OCI-LY7 (cell line): Measurements from ENCODE around the gene LPAR1. TPM values are rescaled to one million over a fixed set of nuclear protein-coding genes. Genes with fewer than 3 reads are reported as not detected.

ENCODE experiments used
- BruUV-seq: library from RNA; stranded (reverse); fragments of 400-500 nt; replicated peaks from 2 replicates; lab custom pipeline; 2021; lab: Mats Ljungman, UMichigan
- CTCF ChIA-PET: fragments of 300-600 bp; sonication (Branson Sonifier 250); formaldehyde crosslinking; loops from one replicate; lab custom pipeline; 2022; ENCODE audit warnings: antibody characterized with exemption; ENCODE audit not compliant: unreplicated experiment; lab: Charles Lee
- POLR2A ChIA-PET: fragments of 300-600 bp; sonication (Branson Sonifier 250); formaldehyde crosslinking; loops from one replicate; lab custom pipeline; 2022; ENCODE audit warnings: antibody characterized with exemption; lab: Charles Lee
- DNase-seq: peaks from one replicate; pipeline ENCODE4 v3.0.0-alpha.2; 2015; ENCODE audit warnings: low spot score
- H2AFZ ChIP-seq: fragments of 200-600 bp; sonication (generic), shearing (Covaris generic); 2 replicates; pipeline ENCODE4 v1.6.1; 2014; ENCODE audit warnings: mild to moderate bottlenecking, antibody characterized with exemption, low read length, moderate library complexity
- H3K27ac ChIP-seq: fragments of 200-600 bp; sonication (generic); 2 replicates; pipeline ENCODE4 v1.5.1; 2014; ENCODE audit warnings: mixed run types, low read depth, mild to moderate bottlenecking, moderate library complexity, low read length, inconsistent platforms; ENCODE audit not compliant: poor library complexity, severe bottlenecking
- H3K36me3 ChIP-seq: fragments of 200-600 bp; sonication (generic); 2 replicates; pipeline ENCODE4 v1.6.1; 2014; ENCODE audit warnings: mild to moderate bottlenecking, antibody characterized with exemption, low read length, moderate library complexity, mixed read lengths; ENCODE audit not compliant: insufficient read depth
- H3K4me1 ChIP-seq: fragments of 200-600 bp; sonication (generic); 2 replicates; pipeline ENCODE4 v1.5.1; 2014; ENCODE audit warnings: mild to moderate bottlenecking, low read length; ENCODE audit not compliant: insufficient read depth, poor library complexity, severe bottlenecking
- H3K4me2 ChIP-seq: fragments of 200-600 bp; sonication (generic); 2 replicates; pipeline ENCODE4 v1.6.1; 2014; ENCODE audit warnings: mild to moderate bottlenecking, low read length
- H3K4me3 ChIP-seq: fragments of 200-600 bp; sonication (generic); 2 replicates; pipeline ENCODE4 v1.5.1; 2014; ENCODE audit warnings: mild to moderate bottlenecking, low read depth, low read length; ENCODE audit not compliant: poor library complexity, severe bottlenecking
- H3K79me2 ChIP-seq: fragments of 200-600 bp; sonication (generic); 2 replicates; pipeline ENCODE4 v1.6.1; 2016; ENCODE audit warnings: low read depth, mild to moderate bottlenecking, low read length, moderate library complexity, mixed read lengths; ENCODE audit not compliant: insufficient read depth
- H3K9me2 ChIP-seq: fragments of 200-600 bp; sonication (generic); 2 replicates; pipeline ENCODE4 v1.6.1; 2016; ENCODE audit warnings: mild to moderate bottlenecking, low read length, mixed read lengths; ENCODE audit not compliant: insufficient read depth
- H3K9me3 ChIP-seq: fragments of 200-600 bp; sonication (generic); 2 replicates; pipeline ENCODE4 v1.6.1; 2014; ENCODE audit warnings: mild to moderate bottlenecking, mixed run types, low read length, mixed read lengths
- H4K20me1 ChIP-seq: fragments of 200-600 bp; sonication (generic); 2 replicates; pipeline ENCODE4 v1.6.1; 2014; ENCODE audit warnings: mild to moderate bottlenecking, antibody characterized with exemption, low read length, moderate library complexity, mixed read lengths; ENCODE audit not compliant: insufficient read depth
- EZH2phosphoT487 ChIP-seq: fragments of 200-600 bp; sonication (generic); IDR thresholded peaks from 2 replicates; pipeline ENCODE4 v1.6.1; 2018; ENCODE audit warnings: low read depth, borderline replicate concordance, mild to moderate bottlenecking, mixed run types, antibody characterized with exemption, low read length, moderate library complexity, mixed read lengths
- intact Hi-C: fragments of 100-400 bp; cut with micrococcal nuclease; formaldehyde crosslinking; loops from one replicate; pipeline ENCODE4 v1.10.0; 2022; ENCODE audit not compliant: unreplicated experiment
- total RNA-seq, 2 experiments: library from RNA; depleted of rRNA in 1 of 2; stranded (reverse); fragments of >200 nt in 1 of 2; shearing (Covaris generic) in 1 of 2; gene quantifications; 2 replicates each; pipeline ENCODE4 v1.2.3, GENCODE V29; 2014 to 2022
- TF ChIP-seq, protein P1 (sequence below): fragments of 200-600 bp; sonication (generic); conservative IDR thresholded peaks from 2 replicates; pipeline ENCODE4 v1.5.1; 2014; ENCODE audit warnings: mild to moderate bottlenecking, antibody characterized with exemption, low read length, moderate library complexity, mixed read lengths

LPAR1 gene
- total RNA-seq, 2 experiments from 2014 or later = not detected

DNA sequence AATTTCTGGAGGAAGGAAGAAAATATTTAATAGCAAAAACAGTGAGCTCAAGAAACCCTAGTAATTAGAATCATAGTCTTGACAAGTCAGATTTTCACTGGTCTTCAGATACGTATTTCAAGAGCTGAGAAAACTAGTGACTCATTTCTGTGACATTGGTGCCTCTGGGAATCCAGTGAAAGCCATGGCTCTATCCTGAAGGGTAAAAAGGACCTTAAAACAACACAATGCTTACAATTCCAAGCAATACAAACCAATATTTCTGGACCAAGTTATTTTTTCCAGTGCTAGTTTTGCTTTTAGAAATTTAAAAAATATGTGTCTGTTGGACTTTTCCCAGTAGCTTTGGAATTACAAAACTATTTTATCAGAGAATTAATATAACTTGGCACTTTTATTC lies 140.3 kb downstream of the LPAR1 start:
- no peak overlapping the region for H3K27ac ChIP-seq
- no peaks in the 10 kb centered on the region for H3K36me3 ChIP-seq
- POLR2A ChIA-PET = interaction anchor here (1.2 kb wide), 1 partner anchor 49 kb away, joined by 3 read pairs; no protein-coding TSS in a partner anchor
- CTCF ChIA-PET = no interaction called here
- H3K4me2 ChIP-seq = no peak overlapping the region
- H3K4me1 ChIP-seq = no peaks in the 10 kb centered on the region
- intact Hi-C loops = loop anchor here (10.0 kb wide), 1 partner anchor 57 kb away; no protein-coding TSS in a partner anchor
- H3K79me2 ChIP-seq = no peaks in the 10 kb centered on the region
- H3K9me2 ChIP-seq = no peaks in the 10 kb centered on the region
- H4K20me1 ChIP-seq = no peaks in the 10 kb centered on the region
- TF ChIP-seq EZH2phosphoT487 = no peak
- TF ChIP-seq, protein P1, sequence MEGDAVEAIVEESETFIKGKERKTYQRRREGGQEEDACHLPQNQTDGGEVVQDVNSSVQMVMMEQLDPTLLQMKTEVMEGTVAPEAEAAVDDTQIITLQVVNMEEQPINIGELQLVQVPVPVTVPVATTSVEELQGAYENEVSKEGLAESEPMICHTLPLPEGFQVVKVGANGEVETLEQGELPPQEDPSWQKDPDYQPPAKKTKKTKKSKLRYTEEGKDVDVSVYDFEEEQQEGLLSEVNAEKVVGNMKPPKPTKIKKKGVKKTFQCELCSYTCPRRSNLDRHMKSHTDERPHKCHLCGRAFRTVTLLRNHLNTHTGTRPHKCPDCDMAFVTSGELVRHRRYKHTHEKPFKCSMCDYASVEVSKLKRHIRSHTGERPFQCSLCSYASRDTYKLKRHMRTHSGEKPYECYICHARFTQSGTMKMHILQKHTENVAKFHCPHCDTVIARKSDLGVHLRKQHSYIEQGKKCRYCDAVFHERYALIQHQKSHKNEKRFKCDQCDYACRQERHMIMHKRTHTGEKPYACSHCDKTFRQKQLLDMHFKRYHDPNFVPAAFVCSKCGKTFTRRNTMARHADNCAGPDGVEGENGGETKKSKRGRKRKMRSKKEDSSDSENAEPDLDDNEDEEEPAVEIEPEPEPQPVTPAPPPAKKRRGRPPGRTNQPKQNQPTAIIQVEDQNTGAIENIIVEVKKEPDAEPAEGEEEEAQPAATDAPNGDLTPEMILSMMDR = no peak
- no TSS peak for BruUV-seq
- no peaks in the 10 kb centered on the region for H3K9me3 ChIP-seq
- no peak overlapping the region for H2AFZ ChIP-seq
- H3K4me3 ChIP-seq = no peak overlapping the region
- DNase-seq = no peak

DNA sequence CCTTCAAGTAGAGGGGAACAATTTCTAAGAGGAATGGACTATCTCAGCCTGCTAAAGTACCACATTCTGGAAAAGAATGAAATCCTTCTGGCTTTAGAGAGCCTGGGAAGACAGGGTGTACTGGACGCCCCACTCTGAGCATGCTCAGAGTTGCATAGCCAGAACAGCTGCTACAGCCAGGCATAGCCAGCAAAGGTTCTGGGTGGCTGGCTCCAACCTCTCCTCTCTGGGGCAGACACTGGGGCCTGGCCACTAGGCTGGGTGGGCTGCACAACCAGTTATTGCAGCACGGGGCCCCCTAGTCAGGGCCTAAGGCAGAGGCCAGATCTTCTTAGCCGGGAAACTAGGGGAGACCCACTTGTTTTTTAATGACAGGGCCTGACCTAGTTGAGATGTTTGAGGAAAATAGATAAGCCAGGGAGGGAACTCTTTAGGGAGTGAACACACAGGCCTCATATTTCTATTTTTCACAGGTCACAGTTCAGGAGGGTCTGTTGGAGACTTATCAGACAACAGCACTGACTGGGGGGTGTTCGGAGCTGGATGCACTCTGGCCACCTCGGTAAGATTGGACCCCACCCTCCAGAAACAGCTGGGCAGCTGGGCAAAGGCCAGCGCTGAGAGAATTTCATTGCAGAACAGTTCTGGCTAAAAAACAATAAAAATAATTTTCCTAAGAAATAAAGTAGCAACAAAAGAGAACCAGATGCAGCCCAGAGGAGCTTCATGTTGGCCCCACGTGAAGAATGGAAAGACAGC lies 142.9 kb downstream of the LPAR1 start:
- ChIA-PET POLR2A (no interaction called here), CTCF (no interaction called here)
- Histone ChIP-seq H3K27ac (no peak overlapping the region), H2AFZ (no peak overlapping the region), H3K4me1 (no peaks in the 10 kb centered on the region), H3K9me3 (no peaks in the 10 kb centered on the region), H3K9me2 (no peaks in the 10 kb centered on the region), H3K36me3 (no peaks in the 10 kb centered on the region), H3K4me3 (no peak overlapping the region), H4K20me1 (no peaks in the 10 kb centered on the region), H3K4me2 (no peak overlapping the region), H3K79me2 (no peaks in the 10 kb centered on the region)
- intact Hi-C loops = loop anchor here (10.0 kb wide), 1 partner anchor 59 kb away; no protein-coding TSS in a partner anchor
- no peak for DNase-seq
- no peak for TF ChIP-seq EZH2phosphoT487
- TF ChIP-seq, protein P1 = no peak
- BruUV-seq = no TSS peak

DNA sequence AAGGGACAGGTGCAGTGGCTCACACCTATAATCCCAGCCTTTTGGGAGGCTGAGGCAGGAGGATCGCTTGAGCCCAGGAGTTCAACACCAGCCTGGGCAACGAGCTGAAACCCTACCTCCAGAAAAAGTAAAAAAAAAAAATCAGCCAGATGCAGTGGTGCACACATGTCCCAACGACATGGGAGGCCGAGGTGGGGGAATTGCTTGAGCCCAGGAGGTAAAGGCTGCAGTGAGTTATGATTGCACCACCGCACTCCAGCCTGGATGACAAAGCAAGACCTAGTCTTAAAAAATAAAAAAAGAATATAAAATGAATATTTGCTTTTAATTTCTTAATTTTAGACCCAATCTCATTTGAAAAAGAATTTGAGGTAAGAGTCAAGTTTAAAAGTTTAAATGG lies 143.5 kb downstream of the LPAR1 start:
- Histone ChIP-seq H3K36me3 (no peaks in the 10 kb centered on the region), H3K4me2 (no peak overlapping the region), H3K79me2 (no peaks in the 10 kb centered on the region), H2AFZ (no peak overlapping the region), H3K4me1 (no peaks in the 10 kb centered on the region), H3K27ac (no peak overlapping the region), H3K9me3 (no peaks in the 10 kb centered on the region), H3K9me2 (no peaks in the 10 kb centered on the region), H4K20me1 (no peaks in the 10 kb centered on the region), H3K4me3 (no peak overlapping the region)
- BruUV-seq = no TSS peak
- intact Hi-C loops = loop anchor here (10.0 kb wide), 1 partner anchor 60 kb away; no protein-coding TSS in a partner anchor
- CTCF ChIA-PET = no interaction called here
- POLR2A ChIA-PET = no interaction called here
- TF ChIP-seq EZH2phosphoT487 = no peak
- TF ChIP-seq, protein P1 = no peak
- no peak for DNase-seq
